Upper lobe of left lung (tissue), 6 donors: Measurements from ENCODE around the gene VGLL1. TPM values are rescaled to one million over a fixed set of nuclear protein-coding genes. Genes with fewer than 3 reads are reported as not detected.
A peak's percentile ranks its signal among the peaks of the same experiment; 100 is the strongest.

ENCODE experiments used
- ATAC-seq, 2 donors: fragments of 200-7000 bp; cut with Tn5 transposase; one replicate each; pipeline ENCODE4 v1.9.1; 2022; ENCODE audit warnings: mild to moderate bottlenecking in 2 of 2, moderate library complexity in 2 of 2; ENCODE audit not compliant: low FRiP score in 2 of 2
- DNase-seq, 2 donors: peaks; one replicate each; pipeline ENCODE4 v3.0.0-alpha.2; 2019 to 2020
- H3K27ac ChIP-seq, 4 donors: fragments of 200-600 bp; sonication (generic); one replicate each; pipeline ENCODE4 v1.5.1; 2016 to 2019
- H3K27me3 ChIP-seq, 4 donors: fragments of 200-600 bp; sonication (generic); one replicate each; pipeline ENCODE4 v1.5.1; 2017 to 2019
- H3K36me3 ChIP-seq, 4 donors: fragments of 200-600 bp; sonication (generic); one replicate each; pipeline ENCODE4 v1.5.1; 2016 to 2019
- H3K4me1 ChIP-seq, 4 donors: fragments of 200-600 bp; sonication (generic); one replicate each; pipeline ENCODE4 v1.5.1; 2018 to 2019
- H3K4me3 ChIP-seq, 4 donors: fragments of 200-600 bp; sonication (generic); one replicate each; pipeline ENCODE4 v1.5.1; 2017 to 2019; ENCODE audit warnings: mild to moderate bottlenecking in 2 of 4, moderate library complexity in 1 of 4
- H3K9me3 ChIP-seq, 4 donors: fragments of 200-600 bp; sonication (generic); one replicate each; pipeline ENCODE4 v1.5.1; 2018 to 2019
- EP300 ChIP-seq, 4 donors: sonication (generic); formaldehyde crosslinking; IDR thresholded peaks; one replicate each; pipeline ENCODE4 v1.5.1; 2017; ENCODE audit warnings: antibody characterized with exemption in 4 of 4, control low read depth in 2 of 4
- POLR2A ChIP-seq, 4 donors: fragments of 450-650 bp; IDR thresholded peaks; one replicate each; pipeline ENCODE4 v1.5.1; 2016 to 2017; ENCODE audit warnings: antibody characterized with exemption in 4 of 4, mild to moderate bottlenecking in 2 of 4
- POLR2AphosphoS5 ChIP-seq, 2 donors: sonication (generic); formaldehyde crosslinking; IDR thresholded peaks; one replicate each; pipeline ENCODE4 v1.5.1; 2017; ENCODE audit warnings: antibody characterized with exemption in 2 of 2
- WGBS, 2 donors: methylation state at CpG; one replicate each; pipeline ENCODE4 v1.1.5; 2017 to 2018; 5-methylcytosine and 5-hydroxymethylcytosine counted together
- total RNA-seq, 6 donors: library from RNA; depleted of rRNA in 4 of 6; stranded (reverse); fragments of >200 nt in 4 of 6; gene quantifications; one replicate each; pipeline versions ENCODE4 v1.1.0 to v1.2.1, GENCODE V29; 2016 to 2021
- TF ChIP-seq, protein P1 (sequence below), 6 experiments: fragments of 450-650 bp in 4 of 6; fragments of 200-600 bp in 2 of 6; sonication (generic) in 2 of 6; IDR thresholded peaks; one replicate each; pipeline ENCODE4 v1.5.1; 2016 to 2019; ENCODE audit warnings: antibody characterized with exemption in 6 of 6
- donor health status: DM: no; HTN: no; CAD: no; lungs with moderate emphysema.
- donor health status: DM: no; HTN: yes; CAD: no; lungs with severe emphysema.

The VGLL1 gene
- total RNA-seq, 6 donors from 2014 or later: 1.1 to 8.5 (median 1.9) TPM; not detected in 2

GRCh38 chrX:136585262-136585661 is 53.2 kb downstream of the VGLL1 start:
- TF ChIP-seq EP300 (IDR thresholded peaks at IDR 0.05) (no peak), POLR2AphosphoS5 (IDR thresholded peaks at IDR 0.05) (no peak), POLR2A (IDR thresholded peaks at IDR 0.05) (no peak)
- no peaks in the 10 kb centered on the region for H3K36me3 ChIP-seq
- ATAC-seq (no peak), DNase-seq (no peak)
- WGBS, 2 donors: 48 to 57% methylated on average over 3 to 5 of the region's 5 CpGs
- H3K4me3 ChIP-seq: no peak overlapping the region
- H3K27ac ChIP-seq: no peak overlapping the region
- no peaks in the 10 kb centered on the region for H3K27me3 ChIP-seq
- no peaks in the 10 kb centered on the region for H3K9me3 ChIP-seq
- H3K4me1 ChIP-seq: no peaks in the 10 kb centered on the region

GRCh38 chrX:136585960-136586359 is 53.9 kb downstream of the VGLL1 start:
- Histone ChIP-seq H3K9me3 (no peaks in the 10 kb centered on the region), H3K27me3 (no peaks in the 10 kb centered on the region), H3K4me3 (no peak overlapping the region), H3K27ac (no peak overlapping the region), H3K36me3 (no peaks in the 10 kb centered on the region), H3K4me1 (no peaks in the 10 kb centered on the region)
- 50 to 100% methylated on average over 1 to 3 of the region's 3 CpGs for WGBS, 2 donors
- no peak for TF ChIP-seq EP300 (IDR thresholded peaks at IDR 0.05)
- ATAC-seq (no peak), DNase-seq (no peak)

DNA sequence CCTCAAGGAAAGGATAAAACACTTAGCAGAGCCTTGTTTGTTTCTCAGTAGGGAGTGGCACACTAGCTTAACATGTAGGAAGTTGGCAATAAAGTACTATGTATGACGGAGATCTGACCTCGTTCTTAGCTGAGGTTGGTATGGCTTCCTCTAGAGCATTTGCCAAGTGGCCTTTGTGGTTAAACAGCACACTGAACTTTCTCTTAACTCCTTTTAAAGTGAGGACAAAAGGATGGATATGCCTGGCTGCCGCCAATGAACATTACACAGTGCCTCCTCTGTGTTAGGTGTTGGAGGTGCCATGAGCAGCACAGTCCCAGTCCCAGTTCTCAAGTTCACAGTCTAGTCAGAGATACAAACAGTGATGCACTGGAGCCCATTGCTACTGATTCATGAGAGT is 54.4 kb downstream of the VGLL1 start:
- Histone ChIP-seq H3K4me3 (no peak overlapping the region), H3K9me3 (no peaks in the 10 kb centered on the region), H3K4me1 (no peaks in the 10 kb centered on the region), H3K27ac (no peak overlapping the region), H3K27me3 (no peaks in the 10 kb centered on the region), H3K36me3 (no peaks in the 10 kb centered on the region)
- WGBS, 2 donors: 8 to 29% methylated on average over 2 to 3 of the region's 3 CpGs
- peak in 1 of 2 donors; percentile 65 for ATAC-seq
- TF ChIP-seq, protein P1, sequence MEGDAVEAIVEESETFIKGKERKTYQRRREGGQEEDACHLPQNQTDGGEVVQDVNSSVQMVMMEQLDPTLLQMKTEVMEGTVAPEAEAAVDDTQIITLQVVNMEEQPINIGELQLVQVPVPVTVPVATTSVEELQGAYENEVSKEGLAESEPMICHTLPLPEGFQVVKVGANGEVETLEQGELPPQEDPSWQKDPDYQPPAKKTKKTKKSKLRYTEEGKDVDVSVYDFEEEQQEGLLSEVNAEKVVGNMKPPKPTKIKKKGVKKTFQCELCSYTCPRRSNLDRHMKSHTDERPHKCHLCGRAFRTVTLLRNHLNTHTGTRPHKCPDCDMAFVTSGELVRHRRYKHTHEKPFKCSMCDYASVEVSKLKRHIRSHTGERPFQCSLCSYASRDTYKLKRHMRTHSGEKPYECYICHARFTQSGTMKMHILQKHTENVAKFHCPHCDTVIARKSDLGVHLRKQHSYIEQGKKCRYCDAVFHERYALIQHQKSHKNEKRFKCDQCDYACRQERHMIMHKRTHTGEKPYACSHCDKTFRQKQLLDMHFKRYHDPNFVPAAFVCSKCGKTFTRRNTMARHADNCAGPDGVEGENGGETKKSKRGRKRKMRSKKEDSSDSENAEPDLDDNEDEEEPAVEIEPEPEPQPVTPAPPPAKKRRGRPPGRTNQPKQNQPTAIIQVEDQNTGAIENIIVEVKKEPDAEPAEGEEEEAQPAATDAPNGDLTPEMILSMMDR (IDR thresholded peaks at IDR 0.05): no peak
- no peak for TF ChIP-seq EP300 (IDR thresholded peaks at IDR 0.05)
- TF ChIP-seq POLR2AphosphoS5 (IDR thresholded peaks at IDR 0.05): no peak
- no peak for TF ChIP-seq POLR2A (IDR thresholded peaks at IDR 0.05)
- DNase-seq: no peak

- no peaks in the 10 kb centered on the region for H3K36me3 ChIP-seq
- no peaks in the 10 kb centered on the region for H3K4me1 ChIP-seq
- H3K27me3 ChIP-seq: no peaks in the 10 kb centered on the region
- H3K9me3 ChIP-seq: no peaks in the 10 kb centered on the region
- H3K27ac ChIP-seq: no peak overlapping the region
- no peak for TF ChIP-seq EP300 (IDR thresholded peaks at IDR 0.05)
- WGBS, 2 donors: 52 to 61% methylated on average over 3 of the region's 3 CpGs
- ATAC-seq: no peak
- DNase-seq: no peak
- H3K4me3 ChIP-seq: no peak overlapping the region
Observed at GRCh38 chrX:136587532-136587931, 55.5 kb downstream of the VGLL1 start.

DNA sequence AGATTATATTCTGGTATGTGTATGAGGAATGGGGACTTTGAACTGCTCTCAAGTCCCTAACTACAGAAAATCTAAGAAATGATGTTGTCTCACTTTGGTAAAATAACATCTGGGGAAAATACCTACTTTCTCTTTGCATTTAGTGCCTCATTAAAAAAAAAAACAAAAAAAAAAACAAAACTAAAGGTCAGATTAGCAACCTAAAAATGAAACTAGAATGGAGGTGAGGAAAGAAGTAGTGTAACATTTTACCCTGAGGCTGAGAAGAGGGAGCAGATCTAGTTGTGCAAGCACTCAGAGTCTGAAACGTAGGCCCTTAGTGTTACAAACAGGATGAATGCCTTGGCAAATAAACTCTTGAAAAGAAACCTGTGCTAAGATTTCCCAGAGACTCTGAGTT is 56.0 kb downstream of the VGLL1 start:
- no peaks in the 10 kb centered on the region for H3K4me1 ChIP-seq
- DNase-seq: no peak
- H3K4me3 ChIP-seq: no peak overlapping the region
- H3K27ac ChIP-seq: no peak overlapping the region
- ATAC-seq: no peak
- H3K9me3 ChIP-seq: no peaks in the 10 kb centered on the region
- TF ChIP-seq POLR2A (IDR thresholded peaks at IDR 0.05) (no peak), POLR2AphosphoS5 (IDR thresholded peaks at IDR 0.05) (no peak), EP300 (IDR thresholded peaks at IDR 0.05) (no peak)
- TF ChIP-seq, protein P1 (IDR thresholded peaks at IDR 0.05): no peak
- 44 to 47% methylated on average over 1 of the region's 1 CpG for WGBS, 2 donors
- no peaks in the 10 kb centered on the region for H3K27me3 ChIP-seq
- no peaks in the 10 kb centered on the region for H3K36me3 ChIP-seq

- 90 to 94% methylated on average over 3 of the region's 3 CpGs for WGBS, 2 donors
- DNase-seq: no peak
- TF ChIP-seq, protein P1 (IDR thresholded peaks at IDR 0.05): no peak
- TF ChIP-seq POLR2AphosphoS5 (IDR thresholded peaks at IDR 0.05) (no peak), EP300 (IDR thresholded peaks at IDR 0.05) (no peak), POLR2A (IDR thresholded peaks at IDR 0.05) (no peak)
- Histone ChIP-seq H3K27ac (no peak overlapping the region), H3K4me3 (no peak overlapping the region), H3K4me1 (no peaks in the 10 kb centered on the region), H3K36me3 (no peaks in the 10 kb centered on the region), H3K9me3 (no peaks in the 10 kb centered on the region), H3K27me3 (no peaks in the 10 kb centered on the region)
- ATAC-seq: no peak
Observed at GRCh38 chrX:136589966-136590365, 58.0 kb downstream of the VGLL1 start.
